Natural killer cell (primary cell): ENCODE results near the gene SCNN1A. TPM values are rescaled to one million over a fixed set of nuclear protein-coding genes. Genes with fewer than 3 reads are reported as not detected.

Source experiments
- ATAC-seq, 3 donors: fragments of 150-1000 bp in 2 of 3; fragments of 200-7000 bp in 1 of 3; cut with Tn5 transposase; 1 replicate in 1 of 3; 2 replicates in 2 of 3; pipeline ENCODE4 v1.10.0; 2021; ENCODE audit warnings: mild to moderate bottlenecking in 2 of 3, moderate library complexity in 2 of 3
- DNase-seq, 2 donors: peaks; one replicate each; pipeline versions ENCODE4 v3.0.0 to v3.0.0-alpha.2; 2013 to 2021; ENCODE audit warnings: mixed read lengths in 1 of 2
- H3K27ac ChIP-seq: one replicate; pipeline ENCODE4 v1.5.1; 2013; ENCODE audit warnings: mild to moderate bottlenecking, low read length
- H3K27me3 ChIP-seq: one replicate; pipeline ENCODE4 v1.6.1; 2013; ENCODE audit warnings: low read length; ENCODE audit not compliant: control insufficient read depth, insufficient read depth
- H3K36me3 ChIP-seq: one replicate; pipeline ENCODE4 v1.6.1; 2013; ENCODE audit warnings: low read length; ENCODE audit not compliant: control insufficient read depth, insufficient read depth
- H3K4me1 ChIP-seq: one replicate; pipeline ENCODE4 v1.6.1; 2013; ENCODE audit warnings: low read length; ENCODE audit not compliant: control insufficient read depth, insufficient read depth
- H3K4me3 ChIP-seq: one replicate; pipeline ENCODE4 v1.5.1; 2013; ENCODE audit warnings: low read length
- H3K9me3 ChIP-seq: one replicate; pipeline ENCODE4 v1.6.1; 2013; ENCODE audit warnings: low read length; ENCODE audit not compliant: control insufficient read depth, insufficient read depth
- H3K27ac Mint-ChIP-seq, 2 donors: one replicate each; pipeline ENCODE4 v1.8.0; 2022; ENCODE audit warnings: mild to moderate bottlenecking in 2 of 2, mixed read lengths in 2 of 2, moderate library complexity in 1 of 2
- H3K27me3 Mint-ChIP-seq, 2 donors: one replicate each; pipeline ENCODE4 v1.8.0; 2022; ENCODE audit warnings: low read depth in 2 of 2, mixed read lengths in 2 of 2
- H3K36me3 Mint-ChIP-seq: one replicate; pipeline ENCODE4 v1.8.0; 2022; ENCODE audit warnings: mixed read lengths
- H3K4me1 Mint-ChIP-seq, 2 donors: one replicate each; pipeline ENCODE4 v1.8.0; 2022; ENCODE audit warnings: mixed read lengths in 2 of 2
- H3K4me3 Mint-ChIP-seq: one replicate; pipeline ENCODE4 v1.8.0; 2022; ENCODE audit warnings: mild to moderate bottlenecking, moderate library complexity, mixed read lengths
- H3K9me3 Mint-ChIP-seq, 2 donors: one replicate each; pipeline ENCODE4 v1.8.0; 2022; ENCODE audit warnings: mixed read lengths in 2 of 2
- CTCF ChIP-seq: fragments of 200-600 bp; IDR thresholded peaks from one replicate; pipeline ENCODE4 v1.8.0; 2022; ENCODE audit warnings: antibody characterized with exemption
- WGBS: methylation state at CpG from one replicate; pipeline ENCODE4 v1.1.7; 2013; ENCODE audit warnings: missing lambda C conversion rate; ENCODE audit not compliant: insufficient coverage; 5-methylcytosine and 5-hydroxymethylcytosine counted together
- intact Hi-C: fragments of 100-400 bp; cut with micrococcal nuclease; formaldehyde crosslinking; loops from one replicate; pipeline ENCODE4 v1.14.2; 2022
- total RNA-seq, 4 donors: library from RNA; stranded (reverse); fragments of 120-200 nt in 1 of 4; gene quantifications; one replicate each; pipeline versions ENCODE4 v1.2.3 to v1.2.4, GENCODE V29; 2013 to 2022

The SCNN1A gene
- total RNA-seq, 3 donors from 2014 or later (not counting 1 experiment from before 2014, with no cell fraction given), result 1.5 to 3.0 (median 1.5) TPM

GRCh38 chr12:6423267-6424007 is 48.1 kb upstream of the SCNN1A start:
- WGBS, result 11% methylated on average over 9 of the region's 9 CpGs
- H3K4me3 Mint-ChIP-seq, result no peak overlapping the region
- no peaks in the 10 kb centered on the region for H3K9me3 Mint-ChIP-seq
- H3K27me3 Mint-ChIP-seq, result no peaks in the 10 kb centered on the region
- intact Hi-C loops, result loop anchor here (1.0 to 2.0 kb wide), 4 partner anchors 42 to 115 kb away; partner anchors contain the start of gene MRPL51
- H3K4me1 Mint-ChIP-seq, result peaks cover 0 to 26% of the 10 kb centered on the region in 2 donors
- Histone ChIP-seq H3K4me3 (no peak overlapping the region), H3K9me3 (no peaks in the 10 kb centered on the region), H3K36me3 (no peaks in the 10 kb centered on the region), H3K4me1 (peaks cover 32% of the 10 kb centered on the region), H3K27ac (no peak overlapping the region), H3K27me3 (no peaks in the 10 kb centered on the region)
- DNase-seq (peak; percentile 61 to 95), ATAC-seq (peak; percentile 91 to 96 (median 93))
- no peaks in the 10 kb centered on the region for H3K36me3 Mint-ChIP-seq
- TF ChIP-seq CTCF, result peak; percentile 79
- H3K27ac Mint-ChIP-seq, result peak overlapping the region in 1 of 2 donors; percentile 68

DNA sequence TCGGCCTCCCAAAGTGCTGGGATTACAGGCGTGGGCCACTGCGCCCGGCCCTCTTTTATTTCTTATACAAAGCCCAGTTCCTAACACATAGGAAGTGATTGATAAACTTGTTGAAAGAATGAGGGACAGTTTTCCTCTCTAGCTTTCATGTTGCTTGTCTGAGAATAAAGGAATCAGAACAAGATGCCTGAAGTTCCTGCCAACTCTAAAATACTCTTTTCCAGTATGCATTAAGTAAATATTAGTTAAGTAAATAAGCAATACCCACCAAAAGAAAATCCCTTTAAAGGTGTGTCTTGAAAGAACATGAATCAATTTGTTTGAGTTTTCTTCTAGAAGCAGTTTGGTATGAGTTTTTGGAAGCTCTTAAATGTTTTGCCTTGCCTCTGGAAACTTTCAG is 45.0 kb upstream of the SCNN1A start:
- intact Hi-C loops, result no loop called here
- 100% methylated on average over 1 of the region's 4 CpGs for WGBS
- DNase-seq (no peak), ATAC-seq (no peak)
- Mint-ChIP-seq H3K27ac (no peak overlapping the region), H3K36me3 (no peaks in the 10 kb centered on the region), H3K4me1 (peaks cover 0 to 9% of the 10 kb centered on the region in 2 donors), H3K9me3 (no peaks in the 10 kb centered on the region), H3K27me3 (peaks cover 0 to 5% of the 10 kb centered on the region in 2 donors), H3K4me3 (no peak overlapping the region)
- no peak for TF ChIP-seq CTCF
- Histone ChIP-seq H3K4me3 (no peak overlapping the region), H3K36me3 (no peaks in the 10 kb centered on the region), H3K27me3 (no peaks in the 10 kb centered on the region), H3K9me3 (no peaks in the 10 kb centered on the region), H3K27ac (no peak overlapping the region), H3K4me1 (peaks cover 9% of the 10 kb centered on the region)

- no peak overlapping the region for H3K27ac Mint-ChIP-seq
- DNase-seq (no peak), ATAC-seq (no peak)
- Histone ChIP-seq H3K9me3 (no peaks in the 10 kb centered on the region), H3K27me3 (no peaks in the 10 kb centered on the region), H3K36me3 (no peaks in the 10 kb centered on the region), H3K27ac (no peak overlapping the region), H3K4me3 (no peak overlapping the region), H3K4me1 (peaks cover 5% of the 10 kb centered on the region)
- no peaks in the 10 kb centered on the region for H3K36me3 Mint-ChIP-seq
- peaks cover 6 to 9% of the 10 kb centered on the region in 2 donors for H3K27me3 Mint-ChIP-seq
- 81% methylated on average over 6 of the region's 6 CpGs for WGBS
- no peaks in the 10 kb centered on the region for H3K9me3 Mint-ChIP-seq
- no peak overlapping the region for H3K4me3 Mint-ChIP-seq
- peaks cover 0 to 6% of the 10 kb centered on the region in 2 donors for H3K4me1 Mint-ChIP-seq
- no peak for TF ChIP-seq CTCF
- intact Hi-C loops, result no loop called here
These were observed 43.4 kb upstream of the SCNN1A start for GRCh38 chr12:6418796-6419195.
